NCI-H2171 treated with DMSO at 0.1 percent for 48 hours (cell line): ENCODE data around the gene FUZ.

ENCODE experiments used
- DNase-seq: peaks from one replicate; lab custom pipeline; 2025; lab: John Stamatoyannopoulos, UW

FUZ gene

DNA sequence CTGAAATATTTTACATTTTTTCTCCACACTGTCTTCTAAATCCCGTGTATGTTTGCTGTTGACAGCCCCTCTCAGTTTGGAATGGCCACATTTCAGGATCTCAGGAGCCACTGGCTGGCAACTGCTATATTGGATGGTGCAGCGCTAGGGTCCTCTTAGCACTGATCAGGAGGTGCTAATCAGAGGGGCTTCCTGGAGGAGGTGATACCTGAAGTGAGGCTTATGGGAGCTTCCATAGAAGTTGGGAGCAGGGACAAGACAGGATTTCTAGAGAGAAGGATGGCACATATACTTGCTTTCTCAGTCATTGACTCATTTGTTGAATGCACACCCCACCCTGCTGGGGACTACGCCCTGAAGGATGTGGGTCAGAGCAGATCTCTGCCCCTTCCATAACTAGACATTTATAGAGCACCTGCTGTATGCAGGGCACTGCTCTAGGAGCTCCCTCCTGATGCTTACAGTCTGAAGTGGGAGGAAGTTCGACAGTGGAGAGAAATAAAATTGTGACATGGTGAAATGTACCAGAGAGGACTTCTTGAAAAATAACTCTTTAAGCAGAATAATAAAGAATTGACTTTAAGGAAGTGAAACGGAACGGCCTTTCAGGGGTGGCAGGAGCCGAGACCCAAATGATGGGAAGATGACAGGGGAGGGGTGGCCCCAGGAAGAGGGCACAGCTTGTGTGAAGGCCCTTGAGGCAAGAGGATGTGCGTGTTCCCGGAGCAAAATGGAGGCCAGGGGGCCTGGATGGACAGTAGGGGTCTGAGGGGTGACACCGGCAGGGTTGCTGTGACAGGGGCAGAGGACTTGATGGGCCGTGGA is 33.1 kb downstream of the FUZ start:
- no peak for DNase-seq

DNA sequence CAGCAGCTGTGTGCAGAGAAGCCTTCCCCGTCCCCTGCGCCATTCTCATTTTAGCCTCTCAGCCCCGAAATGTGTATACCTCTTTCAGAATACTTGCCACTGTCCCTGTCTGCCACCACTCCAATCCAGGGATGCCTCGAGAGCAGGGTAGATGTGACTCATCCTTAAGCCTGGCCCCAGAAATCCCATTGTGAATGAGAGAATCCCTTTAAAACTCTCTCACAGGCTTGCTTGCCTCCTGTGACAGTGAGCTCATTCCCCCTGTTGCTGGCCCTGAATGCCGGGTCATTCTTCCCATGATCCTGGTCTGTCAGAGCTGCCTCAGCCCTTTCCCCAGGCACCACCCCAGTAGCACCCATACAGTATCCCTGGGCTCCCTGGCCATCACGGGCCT is 36.7 kb downstream of the FUZ start:
- no peak for DNase-seq

DNA sequence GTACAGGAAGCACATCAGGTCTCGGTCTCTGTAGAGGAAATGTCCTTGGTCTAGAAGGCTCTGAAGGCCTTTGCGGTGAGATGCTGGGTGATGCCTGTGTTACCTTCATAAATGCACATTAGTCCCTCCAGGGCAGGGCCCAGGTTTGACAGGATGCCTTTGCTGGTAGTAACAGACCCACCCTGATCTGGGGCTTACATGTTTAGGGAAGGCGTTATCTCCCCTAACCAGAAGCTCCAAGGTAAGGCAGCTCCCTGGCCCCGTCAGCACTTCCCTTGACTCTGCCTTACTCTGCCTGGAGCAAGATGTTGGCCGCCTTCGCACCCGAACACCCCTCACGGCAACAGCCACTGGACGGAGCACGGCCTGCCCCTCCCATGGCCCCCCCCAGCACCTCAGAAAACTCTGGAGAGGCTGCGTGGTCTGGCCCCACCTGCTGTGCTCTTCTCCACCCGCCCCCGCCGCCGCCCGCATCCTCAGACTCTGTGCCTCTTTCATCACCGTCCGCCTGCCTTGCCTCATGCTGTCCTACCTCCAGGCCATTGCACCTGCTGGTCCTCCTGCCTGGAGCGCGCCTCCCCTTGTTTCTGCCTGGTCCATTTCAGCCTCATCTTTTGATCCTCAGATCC is 37.2 kb downstream of the FUZ start:
- DNase-seq, result no peak

DNA sequence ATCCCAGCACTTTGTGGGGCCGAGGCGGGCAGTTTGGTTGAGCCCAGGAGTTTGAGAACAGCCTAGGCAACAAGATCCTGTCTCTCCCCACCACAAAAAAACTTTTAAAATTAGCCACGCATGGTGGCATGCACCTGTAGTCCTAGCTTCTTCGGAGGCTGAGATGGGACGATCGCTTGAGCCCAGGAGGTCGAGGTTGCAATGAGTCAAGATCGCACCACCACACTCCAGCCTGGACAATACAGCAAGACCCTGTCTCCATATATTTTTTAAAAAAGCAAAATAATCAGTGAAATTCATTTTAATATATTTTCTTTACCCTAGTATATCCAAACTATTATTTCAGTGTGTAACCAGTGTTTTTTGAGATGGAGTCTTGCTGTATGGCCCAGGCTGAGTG is 38.1 kb downstream of the FUZ start:
- no peak for DNase-seq

DNA sequence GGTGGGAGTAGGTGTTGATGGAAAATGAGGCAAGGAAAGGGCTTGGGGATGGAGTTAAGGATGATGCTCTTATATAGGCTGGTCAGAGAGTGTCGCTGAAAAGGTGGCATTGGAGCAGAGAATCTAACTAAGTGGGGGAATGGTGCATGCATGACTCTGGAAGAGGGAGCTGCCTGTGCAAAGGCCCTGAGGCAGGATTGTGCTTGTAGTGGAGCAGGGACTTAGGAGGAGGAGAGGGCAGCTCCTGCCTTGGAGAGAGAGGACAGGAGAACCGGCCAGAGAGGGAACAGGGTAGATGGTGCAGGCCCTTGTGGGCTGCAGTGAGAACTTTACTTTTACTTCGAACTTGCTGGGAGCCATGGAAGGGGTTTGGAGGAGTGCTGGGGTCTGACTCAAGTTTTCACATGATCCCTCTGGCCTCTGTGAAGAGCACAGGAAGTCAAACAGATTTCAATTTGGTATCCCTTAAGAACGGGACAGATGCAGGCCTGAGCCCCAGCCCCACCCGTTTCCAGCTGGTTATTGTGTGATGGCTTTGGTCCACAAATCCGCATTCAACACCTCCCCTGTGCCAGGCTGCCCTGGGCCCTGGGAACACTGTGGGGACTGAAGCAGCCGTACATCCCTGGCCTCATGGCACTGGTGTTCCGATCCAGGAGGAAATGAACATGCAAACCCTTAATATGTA is 39.3 kb downstream of the FUZ start:
- no peak for DNase-seq

DNA sequence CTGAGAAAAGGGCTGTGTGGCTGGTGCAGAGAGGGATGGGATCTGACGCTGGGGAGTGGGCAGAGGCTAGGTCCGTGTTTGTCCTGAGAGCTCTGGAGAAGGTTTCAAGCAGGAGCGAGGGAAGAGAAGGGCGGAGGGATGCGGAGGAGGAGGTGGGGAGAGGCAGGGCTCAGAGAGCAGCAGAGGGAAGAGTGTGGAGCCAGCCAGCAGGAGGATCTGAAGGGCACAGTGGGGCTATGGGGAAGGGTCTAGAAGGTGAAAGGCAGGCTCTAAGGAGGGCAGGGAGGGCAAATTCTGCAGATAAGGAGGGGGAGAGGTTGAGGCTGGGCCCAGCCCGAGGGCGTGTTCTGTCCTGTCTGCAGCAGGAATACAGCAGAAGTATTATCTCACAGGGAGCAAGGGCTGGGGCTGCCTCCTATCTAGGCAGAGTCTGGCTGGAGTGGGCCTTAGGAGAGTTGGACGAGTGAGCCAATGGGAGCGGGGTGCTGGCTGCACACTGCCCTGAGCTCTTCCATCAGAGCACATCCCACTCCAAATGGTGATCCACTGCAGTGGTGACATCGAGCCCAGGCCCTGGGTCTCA is 40.2 kb downstream of the FUZ start:
- DNase-seq, result no peak

DNA sequence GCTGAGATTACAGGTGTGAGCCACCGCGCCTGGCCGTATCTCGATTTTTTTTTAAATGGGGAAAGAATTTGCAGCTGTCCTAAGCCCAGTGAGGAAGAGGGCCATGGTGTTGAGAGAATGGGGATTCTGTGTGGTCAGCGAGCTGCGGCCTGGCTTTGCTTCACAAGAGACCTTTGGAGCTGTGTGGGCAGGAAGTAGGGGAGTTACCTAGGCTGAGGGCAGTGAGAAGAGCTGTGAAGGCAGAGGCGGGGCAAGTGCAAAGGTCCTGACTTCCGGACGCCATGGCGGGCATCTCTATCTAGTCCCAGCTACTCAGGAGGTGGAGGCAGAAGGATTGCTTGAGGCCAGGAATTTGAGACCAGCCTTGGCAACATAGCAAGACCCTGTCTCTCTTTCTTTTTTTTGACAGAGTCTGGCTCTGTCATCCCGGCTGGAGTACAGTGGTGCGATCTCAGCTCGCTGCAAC is 41.4 kb downstream of the FUZ start:
- DNase-seq, result no peak

DNA sequence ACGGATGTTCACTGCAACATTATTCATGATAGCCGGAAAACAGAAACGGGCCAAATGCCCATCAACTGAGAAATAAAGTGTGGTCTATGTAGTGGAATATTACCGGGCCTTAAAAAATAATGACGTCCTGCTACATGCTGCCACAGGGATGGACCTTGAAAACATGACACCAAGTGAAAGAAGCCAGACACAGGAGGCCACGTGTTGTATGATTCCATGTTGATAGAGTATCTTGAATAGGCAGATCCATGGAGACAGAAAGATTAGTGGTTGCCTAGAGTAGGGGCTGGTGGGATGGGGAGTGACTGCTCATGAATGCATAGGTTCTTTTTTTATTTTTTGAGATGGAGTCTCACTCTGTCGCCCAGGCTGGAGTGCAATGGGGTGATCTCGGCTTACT is 42.6 kb downstream of the FUZ start:
- DNase-seq, result no peak

DNA sequence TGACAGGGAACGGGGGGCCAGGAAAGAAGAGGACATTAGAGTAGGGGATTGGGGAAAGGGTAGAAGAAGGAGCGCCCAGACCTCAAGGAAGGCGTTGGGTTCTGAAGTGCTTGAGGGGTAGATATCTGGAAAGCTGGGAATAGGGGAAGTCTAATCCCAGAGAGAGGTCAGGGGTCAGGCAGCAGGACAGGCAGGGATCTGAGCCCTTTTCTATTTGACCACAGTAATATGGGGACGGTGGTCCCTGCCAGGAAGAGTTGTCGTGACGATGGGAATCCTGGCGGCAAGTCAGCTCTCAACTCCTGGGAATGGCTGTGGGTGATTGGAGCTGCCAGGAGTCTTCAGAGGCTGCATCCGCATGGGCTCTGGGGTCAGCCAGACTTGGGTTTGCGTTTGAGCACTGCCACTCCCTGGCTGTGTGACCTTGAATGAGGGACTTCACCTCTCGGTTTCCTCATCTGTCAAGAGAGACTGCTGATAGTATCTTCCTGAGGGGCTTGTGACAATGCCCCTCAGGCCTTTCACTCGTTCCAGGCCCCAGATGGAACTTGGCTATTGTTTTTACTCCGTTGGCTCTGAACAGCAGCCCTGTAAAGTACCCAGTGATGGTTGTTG is 45.0 kb downstream of the FUZ start:
- no peak for DNase-seq

DNA sequence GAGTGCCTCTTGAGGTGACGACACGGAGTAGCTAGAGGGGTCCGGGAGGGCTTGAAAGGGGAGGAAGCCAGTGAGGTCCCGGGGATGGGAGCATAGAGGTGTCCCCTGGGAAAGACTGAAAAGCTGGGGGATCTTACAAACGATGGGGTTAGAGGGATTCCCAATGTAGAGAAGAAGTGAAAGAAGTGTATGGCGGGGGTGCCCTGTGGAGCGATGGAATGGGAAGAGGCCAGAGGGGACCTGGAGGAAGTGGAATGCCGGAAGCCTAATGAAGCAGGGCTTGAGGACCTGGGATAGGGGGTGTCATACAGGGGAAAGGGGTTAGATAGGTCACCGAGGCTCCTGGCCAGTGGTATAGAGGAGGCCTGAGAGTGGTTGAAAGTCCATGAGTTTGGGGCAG is 45.7 kb downstream of the FUZ start:
- peak; percentile 6 for DNase-seq

DNA sequence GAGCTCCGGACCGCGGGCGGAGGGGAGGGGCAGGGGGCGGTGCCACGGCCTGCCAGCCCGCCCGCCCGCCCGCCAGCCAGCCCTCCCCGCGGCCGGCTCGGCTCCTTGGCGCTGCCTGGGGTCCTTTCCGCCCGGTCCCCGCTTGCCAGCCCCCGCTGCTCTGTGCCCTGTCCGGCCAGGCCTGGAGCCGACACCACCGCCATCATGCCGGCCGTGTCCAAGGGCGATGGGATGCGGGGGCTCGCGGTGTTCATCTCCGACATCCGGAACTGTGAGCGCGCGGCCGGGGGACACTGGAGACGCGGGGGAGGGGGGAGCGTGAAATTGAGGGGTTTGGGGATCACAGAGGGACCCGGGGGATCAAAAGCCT is 46.2 kb downstream of the FUZ start, which contains the start of gene AP2A1:
TSS of gene AP2A1 (plus strand) at position 72 of the 370 bp plus-strand sequence. CDS start at position 205, 133 bp downstream.
- DNase-seq, result no peak

DNA sequence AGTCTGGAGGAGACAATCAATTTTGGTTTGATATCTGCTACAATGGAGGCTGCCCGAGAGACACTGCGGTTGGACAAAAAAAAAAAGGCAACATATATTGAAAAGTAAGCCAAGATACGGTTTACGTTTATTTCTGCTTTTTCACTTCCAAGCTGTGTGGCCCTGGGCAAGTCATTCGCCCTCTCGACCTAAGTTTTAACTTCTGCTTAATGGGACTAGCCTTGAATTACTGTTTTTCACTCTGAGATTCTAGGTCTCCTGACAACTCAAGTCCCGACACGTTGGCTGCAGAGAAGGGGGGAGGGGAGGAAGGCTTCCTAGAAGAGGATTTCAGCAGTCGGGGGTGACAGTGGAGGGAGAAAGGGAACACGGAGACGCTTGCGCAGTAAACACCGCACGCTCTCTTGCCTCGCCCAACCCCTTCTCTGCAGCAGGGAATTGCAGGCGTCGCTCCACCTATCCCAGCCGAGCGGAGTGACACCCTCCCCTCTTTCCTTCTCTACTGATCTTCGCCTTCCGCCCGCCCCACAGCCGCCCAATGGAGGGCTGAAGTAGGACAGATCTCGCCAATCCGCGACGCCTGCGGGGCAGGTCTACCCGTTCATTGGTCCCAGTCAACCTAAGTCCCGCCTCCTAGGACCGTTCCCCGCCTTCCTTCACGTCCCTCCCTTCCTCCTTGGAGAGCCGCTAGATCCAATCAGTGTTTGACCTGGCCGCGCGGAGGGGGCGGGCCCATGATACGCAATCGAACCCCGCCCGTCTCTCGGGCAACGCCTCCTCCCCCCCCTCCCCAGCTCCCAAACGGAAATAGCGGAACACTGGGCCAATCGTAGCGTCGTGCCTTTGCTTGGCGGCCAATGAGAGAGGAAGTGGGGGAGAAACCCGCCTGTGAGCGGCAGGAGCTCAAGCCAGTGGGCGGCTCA is 46.8 kb downstream of the FUZ start:
- DNase-seq, result peak; percentile 100

DNA sequence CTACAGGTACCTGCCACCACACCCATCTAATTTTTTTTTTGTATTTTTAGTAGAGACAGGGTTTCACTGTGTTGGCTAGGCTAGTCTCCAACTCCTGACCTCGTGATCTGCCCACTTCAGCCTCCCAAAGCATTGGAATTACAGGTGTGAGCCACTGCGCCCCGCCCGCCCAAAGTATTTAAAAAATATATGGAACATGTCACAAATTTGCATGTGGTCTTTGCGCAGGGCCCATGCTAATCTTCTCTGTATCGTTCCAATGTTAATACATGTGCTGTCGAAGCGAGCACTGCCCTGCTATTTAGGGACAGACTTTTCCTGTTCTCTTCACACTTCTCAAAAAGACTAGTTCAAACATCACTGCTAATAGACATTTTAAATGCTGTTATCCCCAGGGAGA is 48.8 kb downstream of the FUZ start:
- DNase-seq, result no peak

DNA sequence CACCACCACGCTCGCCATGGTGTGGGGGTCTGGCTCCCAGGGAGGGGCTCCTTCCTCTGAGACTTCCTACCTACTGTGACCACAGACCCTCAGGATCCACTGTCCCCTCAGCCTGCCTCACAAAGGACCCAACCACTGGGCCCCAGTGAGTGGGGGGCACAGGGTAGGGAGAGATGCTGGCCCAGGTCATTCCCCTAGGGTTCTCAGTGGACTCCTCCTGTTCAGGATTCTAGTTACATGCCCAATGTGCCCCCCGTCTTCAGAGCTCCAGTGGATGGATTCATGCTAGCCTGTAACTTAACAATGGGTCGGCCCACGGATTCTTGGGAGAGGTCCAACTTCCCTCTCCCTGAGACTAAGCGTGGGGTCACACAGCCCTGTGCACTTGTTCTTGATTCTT is 49.9 kb downstream of the FUZ start, which contains the start of gene TSKS:
TSS of gene TSKS (minus strand) at position 77 of the 400 bp plus-strand sequence. CDS start at position 18, 59 bp downstream.
- DNase-seq, result no peak

DNA sequence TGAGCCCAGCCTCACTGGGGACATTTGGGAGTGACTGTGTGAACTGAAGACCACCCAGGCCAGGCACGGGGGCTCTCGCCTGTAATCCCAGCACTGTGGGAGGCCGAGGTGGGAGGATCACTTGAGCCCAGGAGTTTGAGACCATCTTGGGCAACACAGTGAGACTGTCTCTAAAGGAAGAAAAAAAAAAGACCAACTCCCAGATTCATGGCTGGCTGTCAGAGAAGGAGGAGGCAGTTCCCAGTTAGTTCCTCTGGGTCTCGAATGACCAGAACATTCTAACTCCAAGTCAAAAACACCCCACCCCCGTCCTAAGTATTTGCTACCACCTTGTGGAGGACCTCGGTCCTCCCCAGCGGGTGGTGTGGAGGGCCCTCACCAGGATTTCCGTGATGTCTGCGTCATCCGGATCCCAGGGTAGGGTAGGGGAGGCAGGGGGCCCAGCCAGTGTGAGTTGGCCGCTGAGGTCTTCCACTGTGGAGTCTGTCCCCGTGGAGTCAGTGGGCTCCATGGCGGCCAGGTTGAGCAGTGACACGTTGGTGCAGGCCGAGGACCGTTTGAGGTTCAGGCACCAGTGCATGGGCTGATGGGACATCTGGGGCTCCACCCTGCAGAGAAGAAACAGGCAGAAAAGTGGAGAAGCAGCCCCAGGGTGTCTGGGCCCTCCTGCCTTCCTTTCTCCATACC is 51.3 kb downstream of the FUZ start:
- DNase-seq, result no peak

DNA sequence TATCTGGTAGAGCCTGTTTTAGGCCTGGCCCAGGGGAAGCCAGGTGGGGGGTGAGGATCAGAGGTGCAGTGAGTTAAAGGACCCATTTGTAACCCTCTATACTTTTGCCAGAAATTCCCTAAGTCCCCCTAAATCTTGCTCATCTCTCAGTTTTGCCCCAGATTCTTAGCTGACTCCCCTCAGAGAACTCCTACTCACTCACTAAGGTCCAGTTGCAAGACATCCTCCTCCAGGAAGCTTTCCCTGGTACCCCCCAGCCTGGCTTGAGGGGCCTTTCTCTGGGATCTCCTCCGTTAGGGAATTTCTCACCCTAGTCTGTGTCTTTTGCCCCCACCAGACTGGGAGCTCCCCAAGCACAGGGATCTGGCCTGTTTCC is 51.9 kb downstream of the FUZ start:
- DNase-seq, result no peak

DNA sequence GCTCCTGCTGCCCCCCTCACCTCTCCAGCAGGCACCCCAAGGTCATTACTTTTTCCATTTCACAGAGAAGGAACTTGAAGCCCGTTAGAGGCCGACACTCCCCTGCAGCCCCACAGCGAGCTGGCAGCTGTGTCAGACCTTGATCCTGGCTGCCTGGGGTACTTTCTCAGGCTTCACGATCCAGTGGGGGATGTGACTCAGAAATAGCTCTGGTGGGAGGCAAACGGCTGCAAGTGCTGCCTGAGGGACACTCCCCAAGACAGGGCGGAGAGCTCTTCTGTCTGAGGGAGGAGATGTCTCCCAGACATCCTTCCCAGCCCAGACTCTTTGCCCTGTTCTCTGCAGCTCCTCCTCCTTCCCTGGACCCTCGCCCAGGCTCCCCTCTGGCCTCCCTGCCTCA is 54.8 kb downstream of the FUZ start:
- no peak for DNase-seq
